Measurements from ENCODE around the gene KCNMA1.

Gene KCNMA1

DNA sequence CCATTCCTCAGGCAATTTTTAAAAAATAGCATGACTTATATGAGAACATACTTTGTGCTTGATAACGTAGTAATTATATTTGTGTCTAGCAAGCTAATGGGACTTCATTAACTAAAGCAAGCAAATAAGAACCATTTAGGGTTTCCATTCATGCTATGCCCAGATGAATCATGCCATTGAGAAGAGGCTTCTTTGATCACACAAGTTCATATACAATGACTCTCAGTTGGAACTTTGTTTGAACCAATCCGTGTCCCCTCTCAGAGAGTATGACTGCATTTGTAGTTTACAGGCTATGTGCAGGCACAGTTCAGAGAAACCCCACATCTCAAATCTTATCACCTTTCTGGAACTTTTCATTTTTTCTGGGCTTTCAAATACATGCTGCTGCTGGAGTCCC lies 614.2 kb downstream of the KCNMA1 start:
- no peak for DNase-seq

DNA sequence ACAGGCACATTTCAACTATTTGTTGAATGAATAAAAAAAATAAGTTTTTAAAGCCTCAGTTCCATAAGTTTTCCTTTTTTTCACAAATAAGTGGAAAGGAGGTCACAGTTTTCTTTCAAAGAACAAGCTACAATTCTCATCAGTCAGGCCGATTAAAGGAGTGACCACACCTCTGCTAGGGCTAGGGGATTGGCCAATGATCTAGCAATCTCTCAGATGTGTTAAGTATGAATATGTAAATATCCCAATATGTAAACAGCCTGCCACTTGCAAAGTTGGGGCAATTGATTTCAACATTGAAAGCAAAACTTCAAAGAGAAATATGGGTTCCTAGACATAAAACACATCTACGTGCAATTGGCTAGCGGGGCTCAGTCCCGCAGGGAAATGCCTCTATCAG lies 614.9 kb downstream of the KCNMA1 start:
- DNase-seq, result no peak

DNA sequence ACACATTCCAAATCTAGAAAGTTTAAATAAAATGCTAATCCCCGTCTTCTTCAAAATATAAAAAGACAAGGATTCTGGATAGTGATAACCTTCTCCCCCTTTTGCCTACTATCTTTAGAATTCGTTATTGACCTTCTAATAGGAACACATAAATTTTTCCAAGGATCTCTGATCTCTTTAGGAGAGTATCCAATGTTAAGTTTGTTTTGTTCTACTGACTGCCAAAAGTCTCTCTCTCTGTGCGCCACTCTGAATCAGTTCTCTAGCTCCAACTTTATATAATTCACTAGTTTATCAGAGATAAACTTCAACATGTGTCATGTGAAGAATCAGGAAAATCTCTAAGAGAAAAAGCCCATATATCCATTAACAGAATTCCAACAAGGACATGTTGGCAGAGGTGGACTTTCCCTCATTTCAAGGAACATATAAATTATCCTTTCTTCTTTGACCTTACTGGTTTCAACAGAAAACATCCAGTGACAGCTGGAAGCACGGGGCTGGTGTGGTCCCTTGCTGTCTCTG lies 615.6 kb downstream of the KCNMA1 start:
- no peak for DNase-seq

DNA sequence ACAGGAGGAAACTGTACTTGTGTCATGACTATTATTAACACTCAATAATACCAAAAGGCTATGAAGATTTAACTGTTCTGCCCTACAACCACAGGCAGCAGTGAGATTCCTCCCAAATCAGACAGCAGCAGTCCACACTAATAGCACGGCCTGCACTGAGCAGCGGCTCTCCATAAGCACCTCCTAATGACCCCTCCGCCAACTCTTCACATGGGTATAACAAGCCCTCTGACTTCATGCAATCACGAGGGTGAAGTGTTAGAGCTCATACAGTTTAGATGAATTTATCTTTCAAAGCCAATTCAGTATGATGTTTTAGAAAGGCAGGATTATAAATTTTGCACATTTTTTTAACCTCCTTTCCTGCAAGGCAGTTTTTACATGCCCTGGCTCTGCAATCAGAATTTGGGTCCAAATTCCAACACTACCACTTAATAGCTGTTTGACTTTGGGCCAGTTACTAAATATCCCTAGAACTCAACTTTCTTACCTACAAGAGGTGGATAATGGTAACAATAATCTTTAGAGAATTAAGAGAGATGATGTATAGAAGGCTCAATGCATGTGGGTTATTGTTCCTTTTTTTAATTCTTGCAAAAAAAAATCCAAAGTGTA lies 617.1 kb downstream of the KCNMA1 start:
- no peak for DNase-seq

DNA sequence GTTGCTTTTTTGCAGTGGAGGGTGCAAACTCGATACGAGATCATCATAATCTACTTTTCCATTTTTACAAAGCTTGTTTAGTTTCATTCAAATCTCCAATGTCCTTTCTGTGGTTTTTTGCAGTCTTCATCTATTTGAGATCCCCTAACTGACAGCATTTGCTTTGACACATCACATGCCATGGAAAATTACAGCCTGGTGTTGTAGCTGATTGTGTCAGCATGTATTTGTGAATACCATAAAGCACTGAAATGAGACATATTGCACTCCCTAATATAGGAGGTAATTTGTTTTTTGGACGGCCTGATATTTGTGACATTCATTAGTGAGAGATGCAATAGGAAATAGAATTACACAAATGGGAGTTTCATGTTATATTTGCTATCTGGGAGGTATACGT lies 620.8 kb downstream of the KCNMA1 start:
- DNase-seq, result no peak

DNA sequence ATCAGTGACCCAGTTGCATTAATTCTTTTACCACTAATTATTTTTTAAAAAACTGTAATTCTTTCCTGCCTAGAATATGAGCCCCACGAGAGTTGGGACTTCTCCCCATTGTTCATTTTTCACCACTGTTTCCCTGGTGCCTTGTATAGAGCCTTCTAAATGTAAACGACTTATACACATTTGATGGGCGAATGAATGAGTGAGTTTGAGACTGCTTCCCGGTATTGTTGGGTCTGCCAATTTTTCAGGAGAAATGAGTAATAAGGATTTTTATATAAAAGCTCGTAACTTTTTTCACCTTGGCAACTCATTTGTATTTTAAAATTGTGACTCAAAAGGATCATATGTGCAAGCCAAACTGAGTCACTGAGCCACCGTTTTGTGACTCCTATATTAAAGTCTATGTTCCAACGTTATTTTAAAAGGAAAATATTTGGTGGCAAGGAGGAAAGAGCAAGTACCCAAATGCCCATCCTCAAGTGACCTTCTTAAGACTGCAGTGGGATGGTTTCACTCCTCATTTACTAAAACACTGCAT lies 621.3 kb downstream of the KCNMA1 start:
- no peak for DNase-seq

DNA sequence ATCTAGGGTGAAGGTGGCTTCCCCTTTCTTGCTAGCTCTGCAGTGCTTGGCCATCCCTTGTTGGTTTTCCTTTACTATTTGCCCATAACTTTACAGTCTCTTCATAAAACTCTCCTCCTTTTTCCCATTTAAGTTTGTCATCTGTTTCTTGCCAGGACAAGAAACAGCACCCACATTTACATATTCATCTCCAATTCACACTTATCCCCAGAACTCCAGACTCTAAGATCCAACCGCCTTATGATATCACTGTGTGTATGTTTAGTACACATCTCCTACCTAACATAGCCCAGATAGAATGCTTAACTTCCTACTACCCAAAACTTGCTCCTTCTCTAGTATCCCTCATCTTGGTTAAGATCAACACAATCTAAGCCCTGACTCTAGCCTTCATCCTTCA lies 622.2 kb downstream of the KCNMA1 start:
- DNase-seq, result no peak

DNA sequence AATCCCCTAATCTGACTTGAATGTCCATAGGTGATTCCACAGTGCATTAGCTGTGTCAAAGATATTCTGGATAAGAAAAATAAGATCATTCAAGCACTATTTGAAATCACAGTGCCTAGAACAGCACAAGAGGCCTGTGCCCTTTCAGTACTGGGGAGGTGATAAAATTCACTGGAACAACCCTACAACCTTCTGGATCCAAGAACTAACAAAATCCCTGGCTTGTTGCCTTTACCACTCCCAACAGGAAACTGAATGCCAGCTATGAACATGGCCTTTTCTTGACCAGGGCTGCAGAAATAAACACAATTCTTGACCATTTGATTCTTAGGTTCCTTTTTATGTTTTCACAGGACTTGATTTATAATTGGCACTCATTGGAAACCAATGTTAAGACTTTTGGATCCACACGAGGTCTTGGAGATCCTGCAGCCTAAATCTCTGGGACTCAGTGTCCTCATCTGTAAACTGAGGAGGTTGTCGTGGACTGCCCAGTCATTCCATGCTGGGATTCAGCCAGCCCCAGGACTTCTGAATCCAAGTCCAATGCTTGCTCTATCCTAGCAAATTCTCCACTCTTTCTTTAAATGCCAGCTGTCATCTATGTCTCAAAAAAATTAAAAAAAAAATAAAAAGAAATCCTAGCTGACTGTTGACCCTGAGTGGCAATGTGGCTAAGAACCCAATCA lies 624.7 kb downstream of the KCNMA1 start:
- no peak for DNase-seq

DNA sequence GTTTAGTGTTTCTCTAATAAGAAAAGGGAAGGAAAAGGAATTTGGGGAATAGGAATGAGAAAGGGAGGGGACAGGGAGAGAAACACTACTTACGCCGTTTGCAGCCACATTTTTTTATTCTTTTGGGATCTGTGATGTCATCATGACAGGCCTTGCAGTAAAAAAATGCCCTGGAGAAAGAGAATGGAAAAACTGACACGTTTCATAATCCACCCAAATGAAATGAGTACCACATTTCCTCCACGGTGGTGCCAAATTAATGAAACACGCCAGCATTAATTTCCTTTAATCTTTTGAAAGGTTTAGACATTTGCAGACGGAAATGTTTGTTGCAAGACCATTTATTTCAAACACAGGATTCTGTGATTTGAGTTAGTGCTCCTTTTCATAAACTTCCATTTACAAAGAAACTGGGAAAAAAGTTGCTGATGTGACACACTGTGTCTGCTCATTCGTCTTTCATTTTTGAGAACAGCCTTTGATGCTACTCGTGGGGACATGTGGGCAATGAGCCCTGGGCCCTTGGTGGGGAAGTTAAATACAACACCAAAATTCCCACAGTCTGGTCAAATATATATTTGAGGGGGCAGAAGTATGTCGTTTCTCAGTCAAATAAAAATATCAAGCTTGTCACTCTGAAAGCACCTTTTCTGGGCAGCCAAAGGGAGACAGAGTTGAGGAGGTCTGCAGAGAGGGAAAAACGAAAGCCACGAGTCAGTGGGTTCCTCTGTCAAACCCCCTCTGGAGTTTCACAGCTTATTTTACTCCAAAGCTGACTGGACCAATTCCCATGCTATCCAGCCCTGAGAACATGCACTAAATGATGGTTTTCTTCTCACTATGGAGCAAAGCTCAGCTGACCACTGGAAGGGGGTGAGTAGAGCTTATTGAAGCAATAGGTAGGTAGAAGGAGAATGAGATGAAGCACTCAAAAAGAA lies 625.5 kb downstream of the KCNMA1 start:
- DNase-seq, result no peak

DNA sequence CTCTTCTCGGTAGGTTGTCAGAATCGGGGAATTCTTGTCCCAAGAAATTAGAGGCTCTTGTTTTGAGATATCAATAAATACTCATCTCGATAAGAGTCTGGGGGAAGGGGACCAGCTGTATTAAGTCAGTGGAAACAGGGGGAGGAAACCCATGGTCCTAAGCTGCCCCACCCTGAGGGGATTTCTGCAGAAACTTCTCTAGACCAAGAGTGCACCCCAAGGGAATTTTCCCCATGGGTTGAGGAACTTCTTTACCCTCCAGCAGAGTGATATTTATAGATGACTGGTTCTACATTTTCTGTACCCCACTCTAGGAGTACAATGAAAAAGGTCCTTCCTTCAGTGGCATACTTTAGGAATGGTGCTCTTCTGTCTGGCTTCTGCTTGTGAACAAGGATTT lies 627.2 kb downstream of the KCNMA1 start:
- no peak for DNase-seq

DNA sequence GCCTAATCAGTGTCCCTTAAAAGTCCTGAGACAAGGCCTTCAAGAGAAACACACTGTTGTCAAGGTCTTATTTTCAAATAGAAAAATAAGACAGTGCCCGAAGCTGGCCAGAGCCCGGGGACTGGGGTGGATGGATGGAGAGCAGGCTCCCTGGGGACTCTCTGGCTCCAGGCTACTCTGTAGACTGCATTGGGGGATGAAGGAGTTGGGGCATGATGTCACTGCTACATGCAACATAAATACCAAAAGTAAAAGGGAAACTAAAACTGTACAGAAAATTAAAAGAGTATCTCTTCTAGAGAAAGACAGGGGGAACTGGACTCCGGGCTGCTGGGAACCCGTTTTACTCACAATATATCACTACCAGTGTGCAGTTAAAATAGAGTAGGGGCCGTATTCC lies 629.8 kb downstream of the KCNMA1 start:
- no peak for DNase-seq

DNA sequence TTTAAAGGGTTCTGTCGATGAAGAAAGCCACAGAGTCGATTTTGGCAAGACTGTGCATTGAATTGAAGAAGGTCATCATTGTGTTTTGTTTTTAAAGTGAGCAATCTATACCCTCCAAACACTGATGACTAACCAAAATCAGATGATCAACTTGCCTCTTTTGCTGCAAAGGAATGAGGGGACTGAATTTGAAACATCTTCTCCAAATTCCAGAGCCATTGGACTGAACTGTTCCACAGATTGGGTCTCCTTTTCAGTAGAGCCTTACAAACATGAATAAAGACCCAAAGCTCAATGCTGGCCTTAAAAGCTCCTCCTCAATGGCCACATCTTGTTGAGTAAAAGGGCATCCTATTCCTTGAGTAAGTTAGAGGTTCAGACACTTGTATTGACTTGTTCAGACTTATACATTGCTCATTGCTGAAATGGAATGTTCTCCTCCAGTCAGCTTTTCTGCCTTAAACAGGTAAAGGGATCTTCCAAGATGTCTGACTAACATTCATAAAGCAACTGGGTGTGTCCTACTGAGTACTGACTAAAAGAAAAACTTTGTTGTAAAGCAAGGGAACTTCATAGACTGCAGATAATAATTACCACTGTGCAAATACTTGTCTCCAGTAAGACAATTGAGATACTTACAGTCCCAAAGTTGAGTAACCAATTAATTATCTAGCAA lies 630.6 kb downstream of the KCNMA1 start:
- DNase-seq, result no peak

DNA sequence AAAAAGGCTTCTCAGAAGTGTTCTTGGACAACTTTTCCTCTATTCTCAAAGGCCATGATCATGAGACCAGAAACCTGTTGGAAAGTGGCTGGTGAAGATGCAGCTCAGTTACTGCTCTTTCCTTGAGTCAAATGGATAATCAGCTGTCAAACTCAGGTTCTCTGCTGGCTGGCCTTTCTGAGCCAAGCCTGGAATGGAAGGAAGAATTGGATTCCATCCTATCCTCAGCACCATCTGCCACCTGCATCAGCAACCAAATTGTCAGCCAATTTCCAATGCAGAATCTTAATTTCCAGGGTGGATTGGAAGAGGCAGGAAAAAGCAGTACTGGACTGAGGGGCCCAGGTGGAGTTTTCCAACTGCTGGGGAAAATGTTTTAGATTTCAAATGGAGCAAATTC lies 631.7 kb downstream of the KCNMA1 start:
- DNase-seq, result no peak

DNA sequence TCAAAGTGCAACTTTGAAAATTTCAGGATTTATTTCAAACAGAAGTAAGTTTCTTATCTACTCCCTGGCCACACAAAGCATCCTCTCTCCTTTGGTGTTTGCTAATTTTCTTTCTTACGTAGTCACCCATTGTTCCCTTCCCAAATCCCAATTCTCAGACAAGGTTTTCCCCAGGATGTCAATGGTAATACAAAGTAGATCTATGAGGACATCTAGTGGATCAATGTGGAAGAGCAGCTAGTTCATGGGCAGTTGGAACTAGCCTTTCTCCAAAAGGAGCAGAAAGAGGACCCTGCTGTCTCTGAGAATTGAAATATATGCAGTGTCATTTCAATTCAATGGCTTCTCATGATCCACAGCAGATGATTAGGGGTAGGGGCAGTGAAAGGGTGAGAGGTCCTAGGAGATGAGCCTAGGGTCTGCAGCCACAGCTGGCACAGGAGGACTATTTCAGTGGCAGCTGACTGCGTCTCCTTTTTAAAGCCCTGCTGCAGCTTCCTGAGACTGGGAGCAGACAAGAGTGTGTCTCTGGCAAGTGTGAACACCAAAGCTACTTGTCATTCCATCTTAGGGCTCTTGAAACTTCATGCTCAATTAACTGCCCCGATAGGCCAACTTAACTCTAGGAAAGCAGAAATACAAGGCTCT lies 632.6 kb downstream of the KCNMA1 start:
- DNase-seq, result no peak

DNA sequence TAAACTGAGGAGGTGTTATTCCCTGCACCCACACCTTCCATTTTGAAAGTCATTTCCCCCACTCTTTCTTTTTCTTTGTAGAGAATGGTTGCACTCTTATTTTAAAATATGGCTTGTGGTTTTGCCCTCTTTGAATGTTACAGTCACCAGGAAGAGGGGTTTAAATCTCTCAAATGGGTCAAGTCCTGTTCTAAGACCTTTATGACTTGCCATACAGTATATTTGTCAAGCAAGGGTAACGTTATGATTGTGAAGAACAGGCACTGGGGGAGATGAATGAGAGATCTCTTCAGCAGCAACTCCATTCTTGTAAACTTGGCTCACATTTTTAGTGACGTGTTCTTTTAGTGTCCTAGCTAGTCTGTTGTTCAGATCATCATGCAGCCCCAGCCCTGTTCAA lies 634.7 kb downstream of the KCNMA1 start:
- DNase-seq, result no peak

DNA sequence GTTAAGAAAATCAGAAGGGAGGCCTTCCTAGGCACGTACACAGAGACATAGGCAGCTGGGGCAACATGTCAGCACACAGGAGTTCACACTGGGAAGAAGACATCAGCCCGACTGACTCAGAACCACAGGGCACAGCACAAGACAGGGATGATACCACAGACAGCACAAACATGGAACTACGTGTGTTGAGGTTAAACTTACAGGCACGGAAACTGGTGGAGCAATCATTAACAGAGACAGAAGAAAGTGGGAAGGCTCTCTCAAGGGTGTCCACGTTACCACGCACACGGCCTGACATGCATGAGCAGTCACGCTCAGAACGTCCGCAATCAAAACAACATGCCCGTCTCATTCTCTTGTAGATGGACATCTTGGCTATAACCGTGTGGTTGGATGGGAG lies 636.4 kb downstream of the KCNMA1 start:
- no peak for DNase-seq

DNA sequence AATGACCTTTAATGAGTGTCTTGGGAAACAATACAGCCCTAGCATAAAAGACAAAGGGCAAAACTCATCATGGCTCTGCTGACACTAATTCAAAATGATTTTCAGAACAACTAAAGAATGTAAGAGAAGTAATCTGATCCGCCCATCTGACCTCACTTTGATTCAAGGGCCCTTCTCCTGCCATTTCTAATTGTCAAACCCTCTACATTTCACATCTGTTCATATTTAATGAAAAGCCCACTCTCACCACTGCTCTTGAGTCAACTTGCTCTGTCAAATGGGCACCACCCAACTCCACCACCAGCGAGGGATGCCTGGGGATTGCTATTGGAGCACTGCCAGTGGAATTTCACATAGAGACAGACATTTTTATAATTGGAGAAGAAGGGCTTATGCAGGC lies 639.2 kb downstream of the KCNMA1 start:
- DNase-seq, result no peak

DNA sequence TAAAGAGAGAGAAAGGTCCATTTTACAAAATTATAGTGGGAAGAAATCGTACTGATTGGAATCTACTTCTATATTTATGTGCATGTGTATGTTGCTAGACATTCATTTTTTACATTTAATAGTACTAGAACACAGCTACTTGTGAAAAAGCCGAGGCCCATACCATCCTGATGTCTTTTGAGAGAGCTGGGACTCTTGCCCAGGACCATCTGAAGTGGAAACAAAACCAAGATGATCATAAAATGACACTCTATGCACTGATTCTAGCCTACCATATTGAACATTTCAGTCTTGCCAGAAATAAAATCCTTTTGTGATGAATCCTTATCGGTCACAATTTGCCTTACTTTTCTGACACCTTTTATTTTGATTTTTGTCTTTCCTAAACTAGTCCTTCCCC lies 640.0 kb downstream of the KCNMA1 start:
- no peak for DNase-seq

DNA sequence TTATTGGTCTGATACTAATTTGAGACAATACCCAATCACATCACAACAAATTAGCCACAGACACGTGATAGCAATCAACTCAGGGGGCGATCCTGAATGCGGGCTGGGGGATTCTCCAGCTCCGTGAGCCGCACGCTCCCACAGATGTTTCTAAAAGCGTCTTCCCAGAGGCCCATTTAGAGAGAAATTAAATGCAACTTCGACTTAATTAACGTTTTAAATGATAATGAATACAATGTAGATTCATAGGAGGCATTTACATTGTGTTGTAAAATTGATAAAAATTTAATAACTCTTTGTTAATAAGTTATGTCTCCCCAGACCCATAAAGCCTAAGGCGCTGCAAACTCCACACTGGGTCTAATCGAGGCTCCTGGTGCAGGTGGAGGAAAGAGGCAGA lies 642.6 kb downstream of the KCNMA1 start:
- no peak for DNase-seq

DNA sequence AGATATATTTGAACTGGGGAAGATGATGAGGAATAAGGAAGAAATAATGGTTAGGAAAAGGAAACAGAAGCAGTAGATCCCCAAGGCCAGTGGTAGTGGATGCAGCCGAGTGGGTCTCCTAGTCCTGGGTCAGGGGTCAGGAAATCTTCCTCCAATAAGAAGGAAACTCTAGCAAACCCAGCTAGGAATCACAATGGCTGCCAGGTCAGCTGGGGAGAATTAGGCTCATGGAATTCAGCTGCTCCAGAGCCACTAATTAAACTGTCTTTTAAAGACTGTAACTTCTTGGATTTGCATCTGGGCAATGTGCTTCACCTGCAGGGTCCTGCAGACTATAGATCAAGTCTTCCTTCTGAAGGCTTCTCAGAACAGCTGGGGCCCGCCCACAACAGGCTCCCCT lies 644.4 kb downstream of the KCNMA1 start:
- DNase-seq, result no peak

DNA sequence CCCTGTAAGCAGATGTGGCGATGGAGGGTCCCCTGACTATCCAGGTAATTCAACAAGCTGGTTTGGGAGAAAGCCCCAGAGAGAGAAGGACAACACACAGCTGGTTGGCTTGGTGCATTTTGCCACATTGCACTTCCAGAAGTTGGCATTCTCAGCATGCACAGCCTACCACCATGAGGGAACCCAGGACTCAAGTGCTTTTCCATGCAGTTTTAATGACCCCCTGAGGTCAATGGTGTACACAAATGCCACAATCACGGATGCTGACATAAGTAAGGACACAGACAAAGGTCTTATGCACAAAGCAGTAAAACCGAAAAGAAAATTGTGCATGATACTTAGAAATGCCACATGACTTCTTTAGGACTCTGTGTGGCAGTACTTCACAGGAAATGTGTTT lies 645.1 kb downstream of the KCNMA1 start:
- DNase-seq, result no peak

DNA sequence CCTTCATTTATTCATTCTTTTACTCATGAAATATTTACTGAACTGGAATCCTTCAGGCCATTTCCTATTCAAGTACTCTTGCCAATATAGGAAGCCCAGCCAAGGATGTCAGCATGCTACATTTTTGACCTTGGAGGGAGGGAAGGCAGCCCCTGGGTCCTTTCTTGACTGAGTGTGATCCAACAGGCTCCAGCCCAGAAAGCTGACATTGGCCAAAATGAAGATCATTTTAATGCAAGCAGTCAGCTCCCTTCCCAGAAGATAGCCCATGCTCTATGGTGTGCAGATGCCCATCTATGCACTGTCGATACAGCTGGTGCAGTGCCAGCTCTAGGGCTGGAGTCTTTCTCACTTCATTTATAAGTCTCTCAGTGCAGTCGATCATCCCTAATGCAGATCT lies 646.0 kb downstream of the KCNMA1 start:
- no peak for DNase-seq

Data from activated gamma-delta T cell treated with Interleukin-2 at 50 U/mL for 16 hours (primary cell).